ENCODE results near the gene SV2A. TPM values are rescaled to one million over a fixed set of nuclear protein-coding genes. Genes with fewer than 3 reads are reported as not detected.
A peak's percentile ranks its signal among the peaks of the same experiment; 100 is the strongest.

The SV2A gene
- total RNA-seq, 1 experiment from 2014 or later = 0.16 TPM

DNA sequence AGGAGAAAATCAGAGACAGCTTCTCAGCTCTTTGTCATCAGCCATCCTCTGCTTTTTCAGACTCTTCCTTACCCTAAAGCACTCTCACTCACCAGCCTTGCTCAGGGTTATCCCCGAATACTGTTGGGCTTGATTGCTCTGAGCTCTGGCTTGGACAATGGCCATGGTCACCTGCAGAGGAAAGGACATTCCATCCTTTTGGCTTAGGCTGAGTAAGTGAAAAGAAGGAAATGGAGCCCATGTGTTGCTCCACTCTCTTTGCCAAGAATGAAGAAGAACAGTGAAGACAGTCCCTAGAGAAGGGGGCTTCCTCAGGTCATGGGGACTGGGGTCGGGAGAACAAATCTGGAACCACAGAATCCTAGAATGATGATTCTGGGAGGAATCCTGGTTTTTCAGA, 16.7 kb upstream of the SV2A start:
- H3K9me3 ChIP-seq = no peaks in the 10 kb centered on the region
- H3K36me3 ChIP-seq = no peaks in the 10 kb centered on the region; the same call in 1 of the 2 replicates
- DNase-seq = no peak
- H3K4me3 ChIP-seq = no peak overlapping the region
- no peaks in the 10 kb centered on the region for H3K27me3 ChIP-seq

DNA sequence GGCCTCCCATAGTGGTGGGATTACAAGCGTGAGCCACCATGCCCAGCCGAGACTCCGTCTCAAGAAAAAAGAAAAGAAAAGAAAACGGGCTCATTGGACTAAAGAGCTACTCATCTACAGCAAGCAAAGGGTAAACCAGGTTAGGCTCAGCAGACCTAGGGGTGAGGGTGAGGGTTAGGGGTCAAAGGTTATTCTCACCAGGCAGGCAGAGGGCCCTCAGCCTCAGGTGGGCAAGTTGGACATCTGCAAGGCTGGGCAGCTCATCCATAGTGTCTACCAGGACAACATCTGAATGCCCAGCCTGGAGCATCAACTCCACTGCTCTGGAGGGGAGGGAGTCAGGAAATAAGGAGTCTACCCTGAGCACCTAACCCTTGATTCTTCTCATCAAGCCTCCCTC, 15.6 kb upstream of the SV2A start:
- DNase-seq = no peak
- Histone ChIP-seq H3K36me3 (no peaks in the 10 kb centered on the region; the same call in 1 of the 2 replicates), H3K27me3 (no peaks in the 10 kb centered on the region), H3K9me3 (no peaks in the 10 kb centered on the region), H3K4me3 (no peak overlapping the region)

DNA sequence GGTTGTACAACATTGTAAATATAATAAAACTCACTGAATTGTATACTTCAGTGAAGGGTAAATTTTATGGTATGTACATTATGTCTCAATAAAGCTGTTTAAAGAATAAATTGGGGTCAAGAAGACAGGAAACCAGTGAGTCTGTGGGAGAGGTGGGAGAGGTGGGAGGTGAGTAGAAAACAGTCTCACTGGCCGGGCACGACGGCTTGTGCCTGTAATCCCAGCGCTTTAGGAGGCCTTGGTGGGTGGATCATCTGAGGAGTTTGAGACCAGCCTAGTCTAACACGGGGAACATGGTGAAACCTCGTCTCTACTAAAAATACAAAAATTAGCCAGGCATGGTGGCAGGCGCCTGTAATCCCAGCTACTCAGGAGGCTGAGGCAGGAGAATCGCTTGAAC, 14.8 kb upstream of the SV2A start:
- H3K9me3 ChIP-seq = no peaks in the 10 kb centered on the region
- peaks cover under 1% of the 10 kb centered on the region; the same call in 1 of the 2 replicates for H3K36me3 ChIP-seq
- no peak for DNase-seq
- H3K27me3 ChIP-seq = no peaks in the 10 kb centered on the region
- no peak overlapping the region for H3K4me3 ChIP-seq

DNA sequence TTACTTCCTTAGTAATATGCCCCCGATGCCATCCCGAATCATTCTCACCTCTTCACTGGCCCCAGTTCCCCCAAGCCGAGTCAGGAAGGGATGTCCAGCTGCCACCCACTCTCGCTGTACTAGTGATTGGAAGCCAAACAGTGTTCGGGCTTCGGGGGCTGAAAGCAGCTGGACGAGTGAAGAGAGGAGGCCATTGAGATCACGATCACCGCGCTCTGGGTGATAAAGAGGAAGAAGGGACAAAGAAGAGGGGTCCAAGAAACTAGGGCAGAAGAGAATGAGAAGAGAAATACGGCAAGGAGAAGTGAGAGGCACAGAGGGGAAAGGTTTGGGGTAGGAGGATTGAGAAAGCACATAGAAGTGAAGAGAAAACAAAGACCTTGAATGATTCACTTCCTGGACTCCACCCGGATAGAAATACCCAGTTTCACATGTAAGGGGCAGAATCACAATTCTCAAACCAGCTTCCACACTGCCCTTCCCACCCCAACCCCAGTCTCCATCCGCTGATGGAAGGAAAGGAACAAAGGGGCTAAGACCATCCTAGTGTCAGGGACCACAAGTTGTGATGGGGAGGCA, 13.7 kb upstream of the SV2A start:
- Histone ChIP-seq H3K4me3 (no peak overlapping the region), H3K27me3 (no peaks in the 10 kb centered on the region), H3K36me3 (peaks cover 12% of the 10 kb centered on the region), H3K9me3 (no peaks in the 10 kb centered on the region)
- DNase-seq = no peak

DNA sequence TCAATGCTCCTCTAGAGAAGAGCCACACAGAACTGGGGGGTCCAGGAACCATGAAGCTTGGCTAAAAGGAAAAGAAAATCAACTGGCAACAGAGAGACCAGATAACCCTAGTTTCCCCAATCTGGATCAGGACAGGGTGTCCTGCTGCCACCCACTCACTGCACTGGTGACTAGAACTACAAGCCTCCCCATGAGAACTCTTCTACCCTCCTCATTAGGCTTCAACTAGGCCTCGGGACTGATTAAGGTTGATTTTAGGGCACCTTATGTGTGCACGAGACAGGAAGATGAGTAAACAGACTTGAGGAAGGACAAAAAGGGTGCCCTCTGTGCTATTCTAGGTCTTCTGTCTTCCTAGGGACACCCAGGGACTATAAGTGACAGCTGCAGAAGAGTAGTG, 12.2 kb upstream of the SV2A start:
- Histone ChIP-seq H3K27me3 (no peaks in the 10 kb centered on the region), H3K4me3 (no peak overlapping the region), H3K36me3 (peaks cover 27% of the 10 kb centered on the region), H3K9me3 (no peaks in the 10 kb centered on the region)
- DNase-seq = no peak

DNA sequence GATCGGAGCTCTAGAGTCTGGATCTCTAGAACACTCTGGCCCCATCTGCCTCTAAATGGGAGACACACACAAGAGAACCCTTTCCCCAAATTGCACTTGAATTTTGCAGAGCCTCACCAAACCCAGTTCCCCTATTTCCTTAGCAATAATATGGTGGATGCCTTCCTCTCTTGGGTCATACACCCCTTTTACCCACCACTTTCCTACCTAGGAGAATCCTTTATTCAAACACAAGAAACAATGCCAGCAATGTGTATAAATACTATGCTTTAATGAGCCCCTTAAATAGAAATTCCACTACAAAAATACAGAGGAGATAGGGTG, 10.7 kb upstream of the SV2A start:
- Histone ChIP-seq H3K9me3 (no peaks in the 10 kb centered on the region), H3K4me3 (peak overlapping the region; percentile 98), H3K36me3 (peaks cover 42% of the 10 kb centered on the region), H3K27me3 (no peaks in the 10 kb centered on the region)
- no peak for DNase-seq

DNA sequence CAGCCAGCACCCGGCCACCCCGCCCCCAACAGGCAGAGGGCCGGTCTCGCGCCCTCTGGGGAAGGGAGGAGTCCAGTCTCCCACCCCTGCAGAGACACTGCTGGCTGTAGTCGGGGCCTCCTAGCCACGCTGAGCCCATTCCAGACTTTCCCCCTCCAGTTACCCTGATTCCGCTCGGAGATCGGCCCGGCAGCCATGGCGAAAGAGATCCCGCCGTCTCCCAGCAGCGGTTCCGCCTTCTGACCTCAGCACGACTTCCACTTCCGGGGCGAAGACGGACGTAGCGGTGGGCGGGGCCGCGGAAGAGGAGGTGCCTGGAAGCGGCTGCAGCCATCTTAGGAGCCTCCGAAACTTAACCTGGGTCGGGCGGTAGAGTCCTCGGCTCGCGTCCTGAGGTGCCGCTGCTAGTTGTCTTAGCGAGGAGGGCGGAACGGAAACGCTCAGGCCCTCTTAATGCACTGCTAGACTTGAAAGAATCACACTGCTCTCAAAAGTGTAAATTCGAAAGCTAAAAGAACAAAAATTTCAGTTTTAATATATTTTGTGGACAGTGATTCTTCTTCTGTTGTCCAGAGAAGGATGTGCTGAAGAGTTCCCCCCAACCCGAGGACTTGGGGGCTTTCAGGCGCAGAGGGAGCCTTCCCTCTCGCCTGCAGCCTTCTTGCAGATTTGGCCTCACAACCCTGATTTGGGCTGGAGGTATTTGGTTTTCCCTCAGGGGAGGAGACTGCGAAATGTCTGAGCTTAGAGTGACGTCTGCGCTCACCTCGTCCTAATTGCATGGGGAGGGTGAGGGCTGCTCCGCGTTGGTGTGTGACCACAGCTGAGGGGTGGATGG, 10.1 kb upstream of the SV2A start, which contains the start of gene SF3B4:
Gene SF3B4 (minus strand): TSS at position 241 of the 838 bp plus-strand sequence. CDS start 44 bp downstream, at position 197.
- H3K9me3 ChIP-seq = no peaks in the 10 kb centered on the region
- no peaks in the 10 kb centered on the region for H3K27me3 ChIP-seq
- peak; percentile 97 for DNase-seq
- peaks cover 47% of the 10 kb centered on the region for H3K36me3 ChIP-seq
- H3K4me3 ChIP-seq = peak within 1 kb of the TSS; percentile 98

DNA sequence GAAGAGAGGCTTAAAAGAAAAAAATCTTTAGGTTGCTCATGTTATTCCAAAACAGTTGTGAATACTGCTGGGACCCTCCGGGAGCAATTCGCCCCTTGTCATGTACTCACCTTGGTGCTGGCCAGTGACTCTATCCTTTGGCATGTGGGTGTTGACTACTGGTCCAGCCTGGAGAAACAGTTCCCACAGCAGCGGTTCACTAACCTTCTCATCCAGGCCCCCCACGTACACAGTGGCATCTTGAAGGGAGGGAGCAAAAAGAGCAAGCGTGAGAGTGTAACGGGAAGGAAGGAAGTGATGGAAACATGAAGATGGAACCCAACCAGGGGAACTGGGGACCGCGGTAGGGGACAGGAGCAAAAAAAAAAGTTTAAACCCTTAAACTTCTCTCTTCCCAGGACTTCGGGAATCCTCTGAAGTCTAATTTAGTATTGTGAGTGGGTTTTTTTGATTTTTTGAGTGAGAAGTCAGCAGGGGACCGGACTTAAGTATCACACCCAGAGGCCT, 9.5 kb upstream of the SV2A start:
- DNase-seq = peak; percentile 18

DNA sequence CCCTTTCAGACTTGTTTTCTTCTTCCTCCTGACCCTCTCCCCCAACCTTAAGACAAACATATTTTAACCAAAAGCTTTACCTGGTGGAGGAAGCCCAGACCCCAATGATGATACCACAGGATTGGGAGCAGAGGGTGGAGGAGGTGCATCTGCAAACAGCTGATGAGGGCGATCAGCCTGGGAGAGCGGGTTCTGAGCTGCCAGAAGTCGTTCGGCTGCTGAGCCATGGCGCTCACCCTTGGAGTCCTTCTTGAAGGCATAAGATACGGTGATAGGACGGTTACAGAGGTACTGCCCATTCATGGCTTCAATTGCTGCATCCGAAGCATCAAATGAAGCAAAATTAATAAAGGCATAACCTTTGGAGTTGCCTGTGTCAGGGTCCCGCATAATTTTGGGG, 8.7 kb upstream of the SV2A start:
- Histone ChIP-seq H3K9me3 (no peaks in the 10 kb centered on the region), H3K4me3 (peak overlapping the region; percentile 98), H3K36me3 (peaks cover 56% of the 10 kb centered on the region), H3K27me3 (no peaks in the 10 kb centered on the region)
- no peak for DNase-seq

More for the DNA sequence above, 9.5 kb upstream of the SV2A start:
- Histone ChIP-seq H3K9me3 (no peaks in the 10 kb centered on the region), H3K36me3 (peaks cover 50% of the 10 kb centered on the region), H3K4me3 (peak overlapping the region; percentile 98), H3K27me3 (no peaks in the 10 kb centered on the region)

DNA sequence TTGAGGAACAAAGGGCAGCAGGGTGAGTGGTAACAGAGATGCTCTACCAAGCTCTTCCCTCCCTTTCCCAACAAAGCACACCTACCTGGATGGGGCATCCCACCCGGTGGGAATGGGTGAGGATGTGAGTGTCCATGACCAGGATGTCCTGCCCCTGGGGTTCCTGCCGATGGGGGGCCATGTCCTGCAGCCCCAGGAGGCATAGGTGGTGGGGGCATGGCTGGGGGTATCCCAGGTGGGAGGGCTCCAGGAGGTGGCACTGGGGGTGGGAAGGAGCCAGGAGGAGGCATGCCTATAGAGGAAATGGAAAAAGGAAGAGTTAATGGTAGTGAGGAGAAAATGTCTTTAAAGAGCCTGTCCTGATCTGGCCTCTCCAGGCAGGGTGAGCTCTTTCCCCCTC, 8.1 kb upstream of the SV2A start:
- Histone ChIP-seq H3K27me3 (no peaks in the 10 kb centered on the region), H3K9me3 (no peaks in the 10 kb centered on the region), H3K36me3 (peaks cover 58% of the 10 kb centered on the region), H3K4me3 (no peak overlapping the region)
- DNase-seq = no peak

DNA sequence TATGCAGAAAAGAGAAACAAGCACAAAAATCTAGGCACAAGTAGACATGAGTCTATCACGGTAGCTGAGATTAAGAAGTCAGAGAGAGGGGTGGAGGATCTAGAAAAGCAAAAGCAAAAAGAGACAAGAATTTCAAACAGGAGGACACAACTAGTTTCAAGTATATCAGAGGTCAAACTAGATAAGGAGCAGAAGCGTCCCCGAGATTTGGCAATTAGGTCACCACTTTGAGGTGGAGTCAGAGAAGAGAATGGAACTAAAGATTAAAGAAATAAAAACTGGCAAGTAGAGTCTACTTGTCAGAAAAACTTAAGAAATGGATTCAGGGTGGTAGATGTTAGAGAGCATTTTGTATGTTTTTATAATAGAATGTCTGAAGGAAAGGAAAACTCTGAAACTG, 7.7 kb upstream of the SV2A start:
- H3K9me3 ChIP-seq = no peaks in the 10 kb centered on the region
- H3K36me3 ChIP-seq = peaks cover 58% of the 10 kb centered on the region
- H3K27me3 ChIP-seq = no peaks in the 10 kb centered on the region

DNA sequence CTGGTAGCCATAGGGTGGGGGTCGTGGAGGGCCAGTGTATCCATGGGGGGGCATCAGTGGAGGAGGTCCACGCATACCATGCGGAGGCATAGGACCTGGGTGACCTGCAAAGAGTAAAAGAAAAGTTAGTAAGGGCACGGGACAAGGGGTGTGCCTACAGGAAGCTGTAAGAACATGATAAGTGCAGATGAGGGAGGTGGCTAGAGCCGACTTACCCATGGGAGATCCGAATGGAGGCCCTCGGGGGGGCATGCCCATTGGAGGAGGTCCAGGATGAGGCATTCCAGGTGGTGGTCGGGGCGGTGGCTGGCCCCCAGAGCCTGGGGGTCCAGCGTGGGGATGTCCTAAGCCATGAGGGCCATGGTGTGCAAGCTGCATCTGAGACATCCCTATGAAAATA, 6.0 kb upstream of the SV2A start:
- Histone ChIP-seq H3K4me3 (no peak overlapping the region), H3K9me3 (no peaks in the 10 kb centered on the region), H3K36me3 (peaks cover 58% of the 10 kb centered on the region), H3K27me3 (no peaks in the 10 kb centered on the region)
- DNase-seq = no peak

More for the DNA sequence above, 7.7 kb upstream of the SV2A start:
- DNase-seq = no peak
- H3K4me3 ChIP-seq = no peak overlapping the region

DNA sequence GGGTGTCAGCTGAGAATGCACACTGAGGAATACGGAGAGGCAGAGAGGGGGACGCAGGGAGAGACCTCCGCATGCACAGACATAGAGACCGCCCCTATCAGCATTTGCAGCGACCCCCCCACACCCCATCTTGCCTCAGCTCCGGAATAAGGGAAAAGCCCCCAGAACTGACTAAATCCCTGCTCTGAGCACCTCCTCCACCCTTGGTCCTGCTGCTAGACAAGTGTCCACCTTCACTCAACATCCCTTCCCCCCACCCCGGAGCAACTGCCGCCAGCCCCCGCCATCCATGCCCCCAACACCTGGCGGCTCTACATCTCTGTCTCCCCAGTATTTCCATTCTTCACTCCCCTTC, 769 bp downstream of the SV2A start:
- H3K4me3 ChIP-seq = no peak overlapping the region
- no peaks in the 10 kb centered on the region for H3K9me3 ChIP-seq
- DNase-seq = no peak
- peaks cover 7% of the 10 kb centered on the region; the same call in 1 of the 2 replicates for H3K36me3 ChIP-seq
- H3K27me3 ChIP-seq = no peaks in the 10 kb centered on the region

DNA sequence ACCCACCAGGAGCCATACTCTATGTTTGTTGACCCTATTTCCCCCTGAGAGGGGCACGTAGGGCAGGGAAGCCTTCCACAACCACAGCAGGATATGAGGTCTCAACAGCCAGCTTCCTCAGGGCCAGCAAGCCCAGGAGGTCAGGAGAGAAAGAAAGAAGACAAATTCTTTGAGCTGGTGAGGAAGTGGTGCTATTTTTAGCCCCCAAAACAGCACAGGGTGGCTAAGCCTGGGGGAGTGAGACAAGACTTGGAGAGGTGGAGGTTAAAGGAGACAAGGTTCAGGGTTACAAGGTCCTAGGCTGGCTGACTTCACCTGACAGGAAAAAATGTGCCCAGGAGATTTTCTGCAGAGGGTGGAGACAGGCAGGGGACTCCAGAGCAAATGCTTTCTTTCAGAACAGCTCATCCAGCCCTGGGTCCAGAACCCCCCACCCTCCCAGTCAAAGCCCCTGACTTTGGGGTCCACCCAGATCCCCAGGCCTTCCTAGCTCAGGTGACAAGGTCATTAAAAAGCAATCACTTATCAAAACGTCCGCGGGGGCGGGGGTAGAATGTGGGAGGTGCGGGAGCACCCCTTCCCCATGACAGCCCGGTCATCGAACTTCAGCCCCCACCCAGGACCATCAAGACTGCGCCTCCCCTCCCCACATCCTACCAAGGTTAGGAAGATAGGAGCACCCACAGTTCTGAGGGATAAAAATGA, 1.3 kb downstream of the SV2A start:
- Histone ChIP-seq H3K9me3 (no peaks in the 10 kb centered on the region), H3K27me3 (no peaks in the 10 kb centered on the region), H3K4me3 (no peak overlapping the region), H3K36me3 (peaks cover 2% of the 10 kb centered on the region; the same call in 1 of the 2 replicates)
- DNase-seq = no peak

DNA sequence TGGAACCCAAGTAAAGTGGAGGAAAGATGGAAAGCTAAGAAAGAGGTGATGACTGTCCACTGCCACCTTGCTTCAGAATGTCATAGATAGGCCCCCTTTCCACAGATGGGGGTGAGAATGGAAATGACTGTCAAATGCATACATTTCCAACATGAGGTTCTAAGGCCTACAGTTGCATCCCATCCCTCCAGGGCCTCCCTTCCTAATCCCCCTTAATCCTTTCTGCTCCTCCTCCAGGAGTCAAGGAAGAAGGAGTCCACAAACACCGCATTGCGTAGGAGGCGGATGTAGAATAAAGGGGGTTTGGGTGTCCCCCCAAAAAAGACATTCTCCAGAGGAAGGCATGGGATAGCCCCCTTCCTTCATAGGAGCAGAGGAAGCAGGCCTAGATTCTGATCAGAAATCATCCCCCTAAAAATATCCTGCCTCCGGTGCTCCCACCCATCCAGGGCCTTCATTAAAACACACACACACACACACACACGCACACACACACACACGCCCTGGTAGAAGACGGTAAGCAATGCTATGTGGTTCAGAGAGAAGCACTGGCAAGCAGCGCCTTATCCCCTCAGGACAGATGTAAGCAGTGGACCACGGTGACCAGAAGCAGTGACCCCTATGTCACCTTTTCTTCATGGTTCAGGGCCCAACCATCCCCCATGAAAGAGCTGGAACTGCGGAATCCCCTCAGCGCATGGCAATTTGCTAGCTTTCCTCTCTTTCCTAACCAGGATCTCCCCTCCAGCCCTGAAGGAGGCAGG, 2.0 kb downstream of the SV2A start:
- Histone ChIP-seq H3K36me3 (no peaks in the 10 kb centered on the region), H3K27me3 (no peaks in the 10 kb centered on the region), H3K4me3 (no peak overlapping the region), H3K9me3 (no peaks in the 10 kb centered on the region)
- no peak for DNase-seq

DNA sequence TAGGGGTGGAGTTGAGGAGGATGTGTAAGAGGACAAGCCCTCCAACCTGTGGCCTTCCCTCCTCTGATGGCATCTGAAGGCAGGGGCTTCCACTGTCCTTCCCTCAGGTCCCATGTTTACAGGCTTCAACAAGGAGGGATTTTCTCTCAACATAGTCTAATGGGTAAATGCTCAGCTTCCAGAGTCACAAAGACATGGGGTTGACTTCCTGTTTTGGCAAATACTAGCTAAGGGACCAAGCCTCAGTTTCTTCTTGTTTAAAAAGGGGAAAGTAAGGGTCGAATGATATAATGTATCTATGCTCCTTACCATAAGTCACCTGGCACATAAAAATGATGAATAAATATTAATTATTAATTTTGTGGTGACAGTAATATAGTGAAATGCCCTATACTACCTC, 3.1 kb downstream of the SV2A start:
- H3K27me3 ChIP-seq = no peaks in the 10 kb centered on the region
- no peaks in the 10 kb centered on the region for H3K9me3 ChIP-seq
- no peak overlapping the region for H3K4me3 ChIP-seq
- no peak for DNase-seq
- H3K36me3 ChIP-seq = no peaks in the 10 kb centered on the region

Data from MG63 (cell line).